GM12865 (cell line): Measurements from ENCODE around the gene CCDC78.

Source experiments
- DNase-seq: peaks from one replicate; pipeline ENCODE4 v3.0.0; 2010; ENCODE audit warnings: low read depth
- H3K4me3 ChIP-seq: 2 replicates; pipeline ENCODE4 v1.5.1; 2011; ENCODE audit warnings: mild to moderate bottlenecking, low read depth, low read length, control low read depth
- TF ChIP-seq, protein P1 (sequence below): IDR thresholded peaks from 2 replicates; pipeline ENCODE4 v1.5.1; 2011; ENCODE audit warnings: low read length, control low read depth, low read depth, inconsistent platforms; ENCODE audit not compliant: insufficient read depth; ENCODE audit errors: missing control alignments

The CCDC78 gene

DNA sequence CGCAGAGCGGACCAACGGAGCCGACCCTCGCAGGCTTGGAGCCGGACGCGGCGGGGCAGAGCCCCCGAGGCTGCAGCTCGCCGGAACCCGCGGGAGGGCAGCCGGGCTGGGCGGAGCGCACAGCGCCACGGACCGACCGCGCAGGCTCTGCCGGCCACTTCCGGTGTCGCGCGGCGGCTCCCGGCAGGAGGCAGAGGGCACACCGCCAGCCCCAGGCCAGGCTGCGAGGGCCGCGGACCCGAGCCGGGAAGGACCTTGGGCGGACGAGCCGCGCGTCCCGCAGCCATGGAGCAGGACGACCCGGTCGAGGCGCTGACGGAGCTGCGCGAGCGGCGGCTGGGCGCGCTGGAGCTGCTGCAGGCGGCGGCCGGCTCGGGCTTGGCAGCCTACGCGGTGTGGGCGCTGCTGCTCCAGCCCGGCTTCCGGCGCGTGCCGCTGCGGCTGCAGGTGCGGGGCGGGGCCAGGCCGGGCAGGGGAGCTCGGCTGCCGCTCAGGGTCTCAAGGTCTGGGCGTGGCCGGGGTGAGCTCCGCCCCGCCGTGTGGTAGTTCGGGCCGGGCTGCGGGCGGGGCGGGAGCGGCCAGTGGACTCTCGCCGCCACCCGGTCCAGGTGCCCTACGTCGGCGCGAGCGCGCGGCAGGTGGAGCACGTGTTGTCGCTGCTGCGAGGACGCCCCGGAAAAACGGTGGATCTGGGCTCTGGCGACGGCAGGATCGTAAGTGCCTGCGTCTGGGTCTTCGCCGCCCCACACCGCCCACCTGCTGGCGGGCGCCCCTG lies 5.1 kb downstream of the CCDC78 start, which contains the start of gene ANTKMT:
TSS of gene ANTKMT (plus strand) at position 157 of the 775 bp plus-strand sequence. CDS start at position 286, 129 bp downstream.
- peak; percentile 95 for DNase-seq
- H3K4me3 ChIP-seq = peak within 1 kb of the TSS; percentile 86
- TF ChIP-seq, protein P1, sequence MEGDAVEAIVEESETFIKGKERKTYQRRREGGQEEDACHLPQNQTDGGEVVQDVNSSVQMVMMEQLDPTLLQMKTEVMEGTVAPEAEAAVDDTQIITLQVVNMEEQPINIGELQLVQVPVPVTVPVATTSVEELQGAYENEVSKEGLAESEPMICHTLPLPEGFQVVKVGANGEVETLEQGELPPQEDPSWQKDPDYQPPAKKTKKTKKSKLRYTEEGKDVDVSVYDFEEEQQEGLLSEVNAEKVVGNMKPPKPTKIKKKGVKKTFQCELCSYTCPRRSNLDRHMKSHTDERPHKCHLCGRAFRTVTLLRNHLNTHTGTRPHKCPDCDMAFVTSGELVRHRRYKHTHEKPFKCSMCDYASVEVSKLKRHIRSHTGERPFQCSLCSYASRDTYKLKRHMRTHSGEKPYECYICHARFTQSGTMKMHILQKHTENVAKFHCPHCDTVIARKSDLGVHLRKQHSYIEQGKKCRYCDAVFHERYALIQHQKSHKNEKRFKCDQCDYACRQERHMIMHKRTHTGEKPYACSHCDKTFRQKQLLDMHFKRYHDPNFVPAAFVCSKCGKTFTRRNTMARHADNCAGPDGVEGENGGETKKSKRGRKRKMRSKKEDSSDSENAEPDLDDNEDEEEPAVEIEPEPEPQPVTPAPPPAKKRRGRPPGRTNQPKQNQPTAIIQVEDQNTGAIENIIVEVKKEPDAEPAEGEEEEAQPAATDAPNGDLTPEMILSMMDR = no peak

DNA sequence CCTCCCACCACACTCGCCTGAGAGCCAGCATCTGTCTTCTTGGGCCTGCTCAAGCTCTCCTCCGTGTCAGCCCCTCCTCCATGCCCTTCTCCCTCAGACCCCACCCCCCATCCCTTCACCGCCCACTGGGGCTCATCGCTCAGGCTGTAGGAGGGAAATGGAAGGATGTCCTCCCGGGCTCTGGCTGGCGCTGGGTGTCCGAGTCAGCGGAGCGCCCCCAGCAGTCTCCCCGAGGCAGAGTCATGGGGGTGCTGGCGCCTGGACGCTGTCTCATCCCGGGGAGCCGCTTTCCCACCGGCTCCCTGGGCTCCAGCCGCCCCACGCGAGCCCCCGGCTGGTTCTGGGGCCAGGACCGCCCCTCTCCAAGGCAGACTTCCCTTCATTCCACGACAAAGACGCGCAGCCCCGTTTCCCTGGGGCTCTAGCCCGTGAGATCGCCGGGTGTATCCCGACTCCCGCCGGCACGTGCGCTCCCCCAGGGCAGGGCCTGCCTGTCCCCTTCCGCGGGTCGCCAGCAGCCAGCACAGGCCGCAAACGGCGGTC lies 5.7 kb downstream of the CCDC78 start:
- TF ChIP-seq, protein P1 = peak; percentile 21
- peak; percentile 85 for DNase-seq
- peak overlapping the region; percentile 86 for H3K4me3 ChIP-seq

DNA sequence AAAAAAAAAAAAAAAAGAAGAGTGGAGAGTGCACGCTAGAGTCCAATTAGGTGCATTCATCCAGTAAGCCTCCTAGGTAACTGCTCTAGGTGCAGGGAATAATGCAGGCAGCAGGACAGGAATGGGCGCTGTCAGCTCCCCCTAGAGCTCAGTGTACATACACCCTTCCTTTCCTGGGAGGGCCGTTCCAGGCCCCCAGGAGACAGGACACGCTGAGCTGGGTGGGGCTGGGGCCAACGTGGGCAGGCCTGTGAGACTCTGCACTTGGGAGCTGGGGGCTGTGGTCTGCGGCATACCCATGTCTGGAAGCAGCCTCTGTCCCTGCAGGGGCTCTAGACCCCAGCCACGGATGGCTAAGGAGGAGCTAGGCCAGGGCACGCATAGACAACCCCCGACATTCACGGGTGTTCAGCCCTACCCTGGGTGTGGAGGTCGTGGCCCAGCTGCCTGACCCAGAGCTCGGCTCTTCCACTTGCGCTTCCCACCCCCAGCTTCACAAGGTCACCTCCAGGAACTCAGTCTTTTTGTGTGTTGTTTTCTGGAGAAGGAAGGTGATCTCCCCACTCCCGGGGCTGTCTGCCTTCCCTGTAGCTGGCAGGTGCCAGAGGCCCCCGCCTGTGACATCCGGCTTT lies 6.3 kb downstream of the CCDC78 start:
- no peak for DNase-seq
- peak overlapping the region; percentile 86 for H3K4me3 ChIP-seq
- TF ChIP-seq, protein P1 = no peak

DNA sequence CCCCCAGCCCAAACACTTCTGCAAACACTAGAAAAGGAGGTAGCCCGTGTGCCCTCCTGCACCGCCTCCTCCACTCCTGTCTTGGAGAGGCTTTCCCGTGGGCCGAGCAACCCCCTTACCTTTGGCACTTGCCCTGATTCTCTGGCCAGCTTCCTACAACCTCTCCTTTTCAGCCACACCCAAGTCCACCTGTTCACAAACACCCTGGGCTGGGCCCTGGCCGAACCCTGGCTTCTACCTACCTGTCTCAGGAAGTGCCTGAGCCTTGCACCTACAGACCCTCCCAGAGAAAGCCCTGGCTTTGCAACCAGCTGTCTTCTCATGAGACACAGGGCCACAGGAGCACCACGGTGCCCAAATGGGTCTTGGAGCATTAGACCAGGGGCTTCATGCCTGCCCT lies 7.3 kb downstream of the CCDC78 start:
- H3K4me3 ChIP-seq = no peak overlapping the region
- TF ChIP-seq, protein P1 = no peak
- DNase-seq = no peak

DNA sequence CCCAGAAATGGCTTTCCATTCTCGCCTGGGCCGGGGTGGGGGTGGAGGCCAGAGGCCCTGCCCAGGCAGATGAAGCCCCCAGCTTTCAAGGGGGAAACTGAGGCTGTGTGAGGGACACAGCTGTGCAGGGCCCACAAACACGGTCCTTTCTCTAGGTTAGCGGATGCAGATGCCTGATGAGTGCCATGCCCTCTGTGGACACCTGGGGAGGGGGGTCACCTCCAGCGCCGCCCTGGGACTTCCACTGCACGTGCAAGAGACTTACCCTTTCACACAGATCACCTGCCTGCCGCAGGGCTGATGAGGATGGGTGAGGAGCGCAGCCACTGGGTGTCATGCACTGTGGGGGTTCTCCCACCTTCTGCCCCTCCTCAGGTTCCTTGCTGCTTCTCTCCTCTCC lies 7.9 kb downstream of the CCDC78 start:
- TF ChIP-seq, protein P1 = no peak
- no peak for DNase-seq
- no peak overlapping the region for H3K4me3 ChIP-seq

DNA sequence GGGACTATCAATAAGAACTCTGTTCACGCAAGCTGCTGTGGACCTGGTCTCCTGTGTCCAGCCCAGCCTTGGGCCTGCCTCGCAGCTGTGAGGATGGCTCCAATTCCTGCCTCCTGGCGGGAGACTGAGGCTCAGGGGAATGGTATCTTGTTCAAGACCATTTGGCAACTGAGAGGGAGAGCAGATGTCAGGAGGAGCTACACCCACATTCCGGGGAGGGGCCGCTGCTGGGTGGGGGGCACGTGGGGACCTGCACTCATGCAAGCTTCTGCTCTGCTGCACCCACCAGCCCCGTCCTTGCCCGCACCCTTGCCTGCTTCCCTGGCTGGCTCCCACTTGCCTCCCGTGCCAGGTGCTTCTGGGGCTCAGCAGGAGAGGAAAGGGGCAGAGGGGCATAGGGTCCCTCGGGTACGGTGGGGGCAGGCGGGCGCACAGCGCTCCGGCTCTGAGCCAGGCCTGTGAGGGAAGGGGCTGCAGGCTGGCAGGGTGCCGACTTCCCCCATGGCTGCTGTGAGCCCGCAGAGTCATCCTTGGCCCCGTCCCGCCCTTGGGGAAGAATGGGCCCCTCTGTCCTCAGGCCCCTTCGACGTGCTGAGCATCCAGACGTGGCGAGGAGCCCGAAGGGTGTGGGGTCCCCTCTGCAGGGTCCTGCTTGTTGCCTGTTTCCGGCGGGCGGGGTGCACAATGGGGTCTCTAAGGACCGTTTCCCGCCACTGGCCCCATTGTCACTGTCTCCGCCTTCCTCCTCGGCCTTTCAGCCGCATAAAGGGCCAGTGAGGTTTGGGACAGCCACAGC lies 8.6 kb downstream of the CCDC78 start:
- H3K4me3 ChIP-seq = no peak overlapping the region
- no peak for DNase-seq
- TF ChIP-seq, protein P1 = no peak
